Hematopoietic multipotent progenitor cell treated with erythropoietin and hydrocortisone succinate and interleukin-3 and kit ligand, for 17 days (in vitro differentiated cells): ENCODE measurements around the gene IREB2.

Source experiments
- DNase-seq: peaks from one replicate; pipeline ENCODE4 v3.0.0-alpha.2; 2015; ENCODE audit warnings: low spot score

The IREB2 gene

GRCh38 chr15:78542647-78543046 is 104.6 kb downstream of the IREB2 start:
- no peak for DNase-seq

DNA sequence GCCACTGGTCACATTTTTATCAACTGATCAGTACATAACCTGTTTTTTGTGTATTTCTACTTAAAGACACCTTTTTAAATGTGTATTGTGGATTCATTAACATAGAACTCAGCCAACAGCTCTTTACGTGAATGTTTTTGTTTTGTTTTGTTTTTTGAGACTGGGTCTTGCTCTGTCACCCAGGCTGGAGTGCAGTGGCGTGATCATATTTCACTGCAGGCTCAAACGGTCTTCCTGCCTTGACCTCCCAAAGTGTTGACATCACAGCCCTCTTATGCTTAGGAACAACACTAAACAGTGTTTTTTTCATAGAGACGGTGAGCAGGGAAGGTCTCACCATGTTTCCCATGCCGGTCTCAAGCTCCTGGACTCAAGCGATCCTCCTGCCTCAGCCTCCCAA is 112.2 kb downstream of the IREB2 start:
- no peak for DNase-seq

DNA sequence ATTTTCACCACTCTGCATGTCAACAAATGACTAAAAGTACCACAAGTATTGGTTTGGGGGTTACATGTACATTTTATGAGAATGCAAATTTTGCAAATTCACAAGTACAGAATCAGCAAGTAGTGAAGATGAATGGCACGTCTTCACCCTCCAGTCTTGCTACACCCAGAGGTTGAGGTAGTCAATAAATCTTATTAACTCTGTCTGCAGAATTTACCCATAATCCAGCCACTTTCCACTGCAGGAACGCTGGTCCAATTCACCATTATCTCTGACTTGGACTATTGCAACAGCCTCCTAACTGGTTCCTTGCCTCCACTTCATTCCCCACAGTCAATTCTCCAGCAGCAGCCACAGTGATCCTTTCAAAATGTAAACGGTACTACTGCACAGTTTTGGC is 112.8 kb downstream of the IREB2 start:
- DNase-seq = no peak
